Body of pancreas (tissue), 4 donors: ENCODE data around the gene GIPC2.

Source experiments
- CTCF ChIP-seq, 7 experiments: fragments of 450-650 bp in 4 of 7; fragments of 200-600 bp in 3 of 7; sonication (generic) in 3 of 7; IDR thresholded peaks; one replicate each; pipeline ENCODE4 v1.5.1; 2016 to 2019; ENCODE audit warnings: antibody characterized with exemption in 7 of 7
- POLR2A ChIP-seq, 3 donors: fragments of 450-650 bp; IDR thresholded peaks; one replicate each; pipeline ENCODE4 v1.6.1; 2016; ENCODE audit warnings: antibody characterized with exemption in 3 of 3, mild to moderate bottlenecking in 2 of 3

- no peak for TF ChIP-seq POLR2A (IDR thresholded peaks at IDR 0.05)
- no peak for TF ChIP-seq CTCF (IDR thresholded peaks at IDR 0.05)
These were observed 7.7 kb downstream of the GIPC2 start for GRCh38 chr1:78053498-78053897.
